K562 (cell line): Measurements from ENCODE around the gene LZTR1. TPM values are rescaled to one million over a fixed set of nuclear protein-coding genes. Genes with fewer than 3 reads are reported as not detected.

Experiments used
- AFF1 ChIP-seq, 2 experiments: fragments of 450-650 bp; IDR thresholded peaks; 2 replicates each; pipeline ENCODE4 v1.6.1; 2018; ENCODE audit warnings: mild to moderate bottlenecking in 2 of 2, low read depth in 1 of 2; ENCODE audit not compliant: partially characterized antibody in 2 of 2
- ASH1L ChIP-seq: fragments of 450-650 bp; IDR thresholded peaks from 2 replicates; pipeline ENCODE4 v1.6.1; 2018; ENCODE audit warnings: borderline replicate concordance, mild to moderate bottlenecking, low read depth; ENCODE audit not compliant: partially characterized antibody
- BRCA1 ChIP-seq, 2 experiments: fragments of 450-650 bp in 1 of 2; sonication (generic) in 1 of 2; formaldehyde crosslinking in 1 of 2; IDR thresholded peaks; 2 replicates each; pipeline versions ENCODE4 v1.5.0 to v1.6.1; 2017 to 2020; ENCODE audit warnings: mild to moderate bottlenecking in 1 of 2, missing genetic modification reagents in 1 of 2
- CBX5 ChIP-seq: IDR thresholded peaks from 2 replicates; pipeline ENCODE4 v1.6.1; 2014; ENCODE audit warnings: low read depth, borderline replicate concordance
- CCAR2 ChIP-seq: fragments of 200-400 bp; formaldehyde crosslinking; IDR thresholded peaks from 2 replicates; pipeline ENCODE4 v1.6.1; 2017; ENCODE audit warnings: mild to moderate bottlenecking, low read depth, low read length
- JUNB ChIP-seq: fragments of 450-650 bp; formaldehyde crosslinking; conservative IDR thresholded peaks from 2 replicates; pipeline ENCODE4 v1.4.0; 2020; ENCODE audit warnings: mild to moderate bottlenecking
- MBD2 ChIP-seq: sonication (generic); IDR thresholded peaks from 2 replicates; pipeline ENCODE4 v1.6.1; 2016; ENCODE audit warnings: low read depth, borderline replicate concordance
- POLR2A ChIP-seq: fragments of 450-650 bp; conservative IDR thresholded peaks from 2 replicates; pipeline ENCODE4 v1.6.1; 2016
- POLR3A ChIP-seq: IDR thresholded peaks from 2 replicates; pipeline ENCODE4 v1.6.1; 2011; ENCODE audit warnings: borderline replicate concordance, mild to moderate bottlenecking, moderate library complexity; ENCODE audit not compliant: insufficient read length, insufficient read depth; ENCODE audit errors: extremely low read depth
- RAD21 ChIP-seq, 2 experiments: fragments of 250-450 bp in 1 of 2; fragments of 450-650 bp in 1 of 2; sonication (Bioruptor Pico) in 1 of 2; formaldehyde crosslinking in 1 of 2; IDR thresholded peaks in 1 of 2; conservative IDR thresholded peaks in 1 of 2; 2 replicates each; pipeline versions ENCODE4 v1.4.0 to v1.8.0; 2020 to 2022; ENCODE audit warnings: mild to moderate bottlenecking in 2 of 2, moderate library complexity in 1 of 2
- TAF7 ChIP-seq: fragments of 450-650 bp; IDR thresholded peaks from 2 replicates; pipeline ENCODE4 v1.6.1; 2016; ENCODE audit warnings: missing genetic modification characterization, missing compliant biosample characterization
- TAF9B ChIP-seq: fragments of 450-650 bp; IDR thresholded peaks from 2 replicates; pipeline ENCODE4 v1.6.1; 2018; ENCODE audit warnings: mild to moderate bottlenecking; ENCODE audit not compliant: partially characterized antibody
- THRB ChIP-seq: fragments of 450-650 bp; formaldehyde crosslinking; conservative IDR thresholded peaks from 2 replicates; pipeline ENCODE4 v1.4.0; 2022; ENCODE audit warnings: mild to moderate bottlenecking, missing genetic modification characterization
- TOE1 ChIP-seq, 2 experiments: fragments of 450-650 bp in 1 of 2; sonication (generic) in 1 of 2; formaldehyde crosslinking in 1 of 2; IDR thresholded peaks; 2 replicates each; pipeline versions ENCODE4 v1.7.1 to v1.8.0; 2016 to 2022; ENCODE audit warnings: borderline replicate concordance in 2 of 2, mild to moderate bottlenecking in 2 of 2, antibody characterized with exemption in 1 of 2, inconsistent platforms in 1 of 2, low read depth in 1 of 2, missing genetic modification reagents in 1 of 2, moderate library complexity in 1 of 2
- ZBTB26 ChIP-seq: fragments of 450-650 bp; formaldehyde crosslinking; IDR thresholded peaks from 2 replicates; pipeline ENCODE4 v1.4.0; 2022; ENCODE audit warnings: missing genetic modification characterization
- ZNF133 ChIP-seq: fragments of 250-450 bp; sonication (Bioruptor Pico); IDR thresholded peaks from 2 replicates; pipeline ENCODE4 v1.4.0; 2020; ENCODE audit warnings: mild to moderate bottlenecking
- ZNF197 ChIP-seq: fragments of 200-800 bp; sonication (Bioruptor generic); IDR thresholded peaks from 2 replicates; pipeline ENCODE4 v1.6.1; 2016; ENCODE audit warnings: low read depth, missing genetic modification characterization, missing compliant biosample characterization
- ZNF277 ChIP-seq: fragments of 250-450 bp; sonication (Bioruptor Pico); IDR thresholded peaks from 2 replicates; pipeline ENCODE4 v1.8.0; 2022; ENCODE audit warnings: inconsistent platforms, mild to moderate bottlenecking, moderate library complexity, borderline replicate concordance
- ZNF324 ChIP-seq: fragments of 250-450 bp; sonication (Bioruptor Pico); IDR thresholded peaks from 2 replicates; pipeline ENCODE4 v1.4.0; 2020; ENCODE audit warnings: mild to moderate bottlenecking
- polyA plus RNA-seq, 8 experiments: library from polyadenylated mRNA; depleted of rRNA in 4 of 8; stranded (reverse) in 5 of 8; unstranded in 3 of 8; fragments of >200 nt; fragmentation: Nextera tagmentation in 2 of 8; fragmentation: Illumina TruSeq in 1 of 8; extraction: Ambion mirVana in 2 of 8; extraction: Trizol in 1 of 8; gene quantifications; 2 replicates each; pipeline versions ENCODE4 v1.2.1 to v1.2.3, GENCODE V29; 2011 to 2014; ENCODE audit warnings: inconsistent platforms in 1 of 8, missing spikeins in 1 of 8
- total RNA-seq, 7 experiments: library from RNA; depleted of rRNA in 6 of 7; stranded (reverse); fragments of >200 nt in 6 of 7; fragmentation: Illumina TruSeq in 2 of 7; extraction: Trizol in 2 of 7; gene quantifications; 2 replicates each; pipeline versions ENCODE4 v1.2.1 to v1.2.3, GENCODE V29; 2011 to 2021; ENCODE audit warnings: low replicate concordance in 1 of 7

The LZTR1 gene
- total and polyA plus RNA-seq, 9 of the 15 experiments (the other 6 are each of a cell fraction or from before 2014, with no cell fraction given), result 2.2 to 135 (median 63.0) TPM

DNA sequence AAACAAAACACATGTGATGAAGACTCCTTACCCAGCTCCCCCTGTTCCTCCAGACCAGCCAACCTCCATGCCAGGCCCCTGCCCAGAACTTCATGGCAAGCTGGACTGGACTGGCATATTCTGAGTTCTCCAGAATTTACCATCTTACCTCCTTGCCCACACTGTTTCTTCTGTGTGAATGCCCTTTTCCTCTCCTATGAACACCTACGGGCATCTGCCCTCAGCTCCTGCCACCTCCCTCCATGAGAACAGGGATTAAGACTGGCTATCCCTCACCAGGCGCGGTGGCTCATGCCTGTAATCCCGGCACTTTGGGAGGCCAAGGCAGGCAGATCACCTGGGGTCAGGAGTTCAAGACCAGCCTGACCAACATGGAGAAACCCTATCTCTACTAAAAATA is 21.5 kb upstream of the LZTR1 start (continued):
- peak; percentile 36; the same call in 1 of the 2 replicates for TF ChIP-seq THRB (CRISPR knock-in tag)
- no peak for TF ChIP-seq ZNF133 (CRISPR knock-in tag)
- no peak for TF ChIP-seq POLR2A
- no peak for TF ChIP-seq ZNF277 (CRISPR knock-in tag)
- TF ChIP-seq BRCA1 (IDR thresholded peaks at IDR 0.05), result no peak
- TF ChIP-seq BRCA1 (CRISPR knock-in tag; IDR thresholded peaks at IDR 0.05), result peak; percentile 94; the same call in 1 of the 2 replicates
- TF ChIP-seq AFF1 (IDR thresholded peaks at IDR 0.05; ENCODE audit: low read depth in 1 of 2, partially characterized antibody in 2 of 2), result no peak
- TF ChIP-seq TAF7, result no peak
- TF ChIP-seq CBX5, result no peak
- no peak for TF ChIP-seq MBD2
- no peak for TF ChIP-seq ZNF197
- TF ChIP-seq ZBTB26 (CRISPR knock-in tag), result no peak
- no peak for TF ChIP-seq ZNF324
- no peak for TF ChIP-seq RAD21 (CRISPR knock-in tag; conservative IDR thresholded peaks at IDR 0.05 in 1 of 2, IDR thresholded peaks at IDR 0.05 in 1 of 2)
- no peak for TF ChIP-seq POLR3A
- no peak for TF ChIP-seq TAF9B
- TF ChIP-seq JUNB (CRISPR knock-in tag), result no peak
- no peak for TF ChIP-seq ASH1L
- TF ChIP-seq TOE1 (IDR thresholded peaks at IDR 0.05; ENCODE audit: borderline replicate concordance), result no peak
- TF ChIP-seq TOE1 (CRISPR knock-in tag; IDR thresholded peaks at IDR 0.05; ENCODE audit: borderline replicate concordance, low read depth), result no peak
- no peak for TF ChIP-seq CCAR2
